Calu3 (cell line): ENCODE measurements around the gene CBLN1. TPM values are rescaled to one million over a fixed set of nuclear protein-coding genes. Genes with fewer than 3 reads are reported as not detected.

Experiments used
- BruUV-seq: library from RNA; stranded (reverse); fragments of 400-500 nt; replicated peaks from 2 replicates; lab custom pipeline; 2021; lab: Mats Ljungman, UMichigan
- CTCF ChIA-PET: fragments of 300-600 bp; sonication (Branson Sonifier 250); formaldehyde crosslinking; loops from one replicate; lab custom pipeline; 2022; ENCODE audit warnings: antibody characterized with exemption; lab: Charles Lee
- DNase-seq: peaks from one replicate; pipeline ENCODE4 v3.0.0; 2022
- H3K27ac Mint-ChIP-seq: one replicate; pipeline ENCODE4 v1.8.0; 2022; ENCODE audit warnings: mixed read lengths; ENCODE audit not compliant: unreplicated experiment
- H3K27me3 Mint-ChIP-seq: one replicate; pipeline ENCODE4 v1.8.0; 2022; ENCODE audit warnings: mixed read lengths; ENCODE audit not compliant: unreplicated experiment
- H3K36me3 Mint-ChIP-seq: one replicate; pipeline ENCODE4 v1.8.0; 2022; ENCODE audit warnings: mild to moderate bottlenecking, moderate library complexity, mixed read lengths; ENCODE audit not compliant: insufficient read depth, unreplicated experiment
- H3K4me1 Mint-ChIP-seq: one replicate; pipeline ENCODE4 v1.8.0; 2022; ENCODE audit warnings: mild to moderate bottlenecking, low read depth, mixed read lengths; ENCODE audit not compliant: unreplicated experiment
- H3K4me3 Mint-ChIP-seq: one replicate; pipeline ENCODE4 v1.8.0; 2022; ENCODE audit warnings: mild to moderate bottlenecking, low read depth, moderate library complexity, mixed read lengths; ENCODE audit not compliant: unreplicated experiment
- H3K9me3 Mint-ChIP-seq: one replicate; pipeline ENCODE4 v1.8.0; 2022; ENCODE audit warnings: low read depth, mixed read lengths; ENCODE audit not compliant: unreplicated experiment
- intact Hi-C: fragments of 100-400 bp; cut with micrococcal nuclease; formaldehyde crosslinking; loops from one replicate; pipeline ENCODE4 v1.10.0; 2022; ENCODE audit not compliant: unreplicated experiment
- total RNA-seq: library from RNA; stranded (reverse); gene quantifications from 2 replicates; pipeline ENCODE4 v1.2.3, GENCODE V29; 2022
- TF ChIP-seq, protein P1 (sequence below): fragments of 200-600 bp; IDR thresholded peaks from one replicate; pipeline ENCODE4 v1.8.0; 2022; ENCODE audit warnings: antibody characterized with exemption; ENCODE audit not compliant: unreplicated experiment

CBLN1 gene
- total RNA-seq, 1 experiment from 2014 or later, result not detected

DNA sequence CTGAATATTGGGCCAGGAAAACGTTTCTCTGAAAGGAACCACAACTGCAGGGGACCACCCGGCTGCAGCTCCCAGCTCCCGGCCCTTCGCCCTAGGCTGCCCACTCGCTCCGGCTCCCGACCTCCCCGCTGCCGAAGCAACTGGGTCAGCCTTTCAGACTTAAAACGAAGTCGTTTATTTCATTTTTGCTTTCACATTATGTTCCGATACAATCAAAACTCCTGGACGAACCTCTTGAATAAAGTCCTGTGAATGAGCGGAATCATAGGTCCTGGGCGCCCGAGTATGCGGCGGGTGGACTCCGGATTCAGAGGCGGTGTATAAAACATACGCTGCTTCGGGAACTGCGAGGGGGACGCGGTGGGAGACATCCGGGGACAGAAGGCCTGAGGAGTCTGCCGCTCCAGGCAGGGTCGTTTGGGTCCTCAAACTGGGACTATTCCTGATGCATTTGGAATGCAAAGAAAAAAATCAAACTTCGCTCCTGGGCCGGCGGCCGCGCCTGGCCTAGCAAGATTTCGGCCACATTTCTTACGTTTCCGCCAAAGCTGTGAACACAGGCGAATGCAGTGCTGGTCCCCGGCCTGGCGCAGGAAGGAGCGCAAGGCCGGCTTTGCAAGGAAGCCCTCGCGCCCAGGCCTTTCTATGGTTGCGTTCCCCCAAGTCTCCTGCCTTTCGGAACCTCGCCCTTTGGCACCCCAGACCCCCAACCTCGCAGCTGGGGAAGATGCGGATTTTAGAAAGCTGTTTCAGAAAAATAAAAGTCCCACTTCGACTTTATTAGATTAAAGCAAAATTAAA lies 3.7 kb downstream of the CBLN1 start:
- Mint-ChIP-seq H3K9me3 (peaks cover 5% of the 10 kb centered on the region), H3K27ac (no peak overlapping the region), H3K27me3 (peaks cover 8% of the 10 kb centered on the region), H3K36me3 (no peaks in the 10 kb centered on the region), H3K4me3 (no peak overlapping the region), H3K4me1 (no peaks in the 10 kb centered on the region)
- CTCF ChIA-PET, result interaction anchor here (1.0 kb wide), 1 partner anchor 13 kb away, joined by 3 read pairs; no protein-coding TSS in a partner anchor
- intact Hi-C loops, result no loop called here
- DNase-seq, result no peak
- TF ChIP-seq, protein P1, sequence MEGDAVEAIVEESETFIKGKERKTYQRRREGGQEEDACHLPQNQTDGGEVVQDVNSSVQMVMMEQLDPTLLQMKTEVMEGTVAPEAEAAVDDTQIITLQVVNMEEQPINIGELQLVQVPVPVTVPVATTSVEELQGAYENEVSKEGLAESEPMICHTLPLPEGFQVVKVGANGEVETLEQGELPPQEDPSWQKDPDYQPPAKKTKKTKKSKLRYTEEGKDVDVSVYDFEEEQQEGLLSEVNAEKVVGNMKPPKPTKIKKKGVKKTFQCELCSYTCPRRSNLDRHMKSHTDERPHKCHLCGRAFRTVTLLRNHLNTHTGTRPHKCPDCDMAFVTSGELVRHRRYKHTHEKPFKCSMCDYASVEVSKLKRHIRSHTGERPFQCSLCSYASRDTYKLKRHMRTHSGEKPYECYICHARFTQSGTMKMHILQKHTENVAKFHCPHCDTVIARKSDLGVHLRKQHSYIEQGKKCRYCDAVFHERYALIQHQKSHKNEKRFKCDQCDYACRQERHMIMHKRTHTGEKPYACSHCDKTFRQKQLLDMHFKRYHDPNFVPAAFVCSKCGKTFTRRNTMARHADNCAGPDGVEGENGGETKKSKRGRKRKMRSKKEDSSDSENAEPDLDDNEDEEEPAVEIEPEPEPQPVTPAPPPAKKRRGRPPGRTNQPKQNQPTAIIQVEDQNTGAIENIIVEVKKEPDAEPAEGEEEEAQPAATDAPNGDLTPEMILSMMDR, result no peak
- BruUV-seq, result no TSS peak

GRCh38 chr16:49277386-49277742 lies 4.3 kb downstream of the CBLN1 start:
- CTCF ChIA-PET, result interaction anchor here (1.0 kb wide), 1 partner anchor 12 kb away, joined by 3 read pairs; no protein-coding TSS in a partner anchor
- no peak overlapping the region for H3K4me3 Mint-ChIP-seq

DNA sequence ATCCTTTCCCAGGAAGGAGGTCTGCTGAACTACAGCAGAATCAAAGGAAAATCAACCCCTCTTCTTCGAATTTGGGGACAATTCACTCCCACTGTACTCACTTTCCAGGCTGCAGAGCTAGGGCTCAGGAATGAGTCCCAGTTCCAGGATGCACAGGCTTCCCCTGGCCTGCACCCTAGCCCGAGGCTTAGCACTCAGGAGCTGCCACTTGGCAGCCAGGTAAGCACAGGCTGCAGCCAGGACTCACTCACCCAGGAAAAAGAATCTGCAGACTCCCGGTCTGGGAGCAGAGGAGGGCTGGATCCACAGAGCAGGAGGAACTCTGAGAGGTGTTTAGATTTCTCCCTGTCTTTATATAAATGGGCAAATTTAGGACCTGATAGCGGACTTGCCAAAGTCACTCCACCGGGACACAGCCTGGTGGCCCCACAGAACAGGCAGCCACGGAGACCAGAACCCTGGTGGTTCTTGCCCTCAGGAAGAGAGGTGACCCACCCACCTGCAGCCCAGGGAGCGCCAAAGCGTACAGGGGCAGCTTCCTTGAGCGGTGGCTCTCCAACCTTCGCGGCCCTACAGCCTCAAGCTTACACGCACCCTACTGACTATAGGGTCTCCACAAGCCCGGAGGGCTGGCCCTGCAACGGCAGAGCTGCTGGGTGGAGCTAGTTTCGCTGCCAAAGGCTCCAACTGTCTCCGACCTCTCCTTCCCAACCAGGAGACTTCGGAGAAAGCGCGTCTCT lies 4.8 kb downstream of the CBLN1 start:
- Mint-ChIP-seq H3K36me3 (no peaks in the 10 kb centered on the region), H3K9me3 (peaks cover 2% of the 10 kb centered on the region), H3K27ac (no peak overlapping the region), H3K4me1 (no peaks in the 10 kb centered on the region), H3K27me3 (no peaks in the 10 kb centered on the region), H3K4me3 (no peak overlapping the region)
- intact Hi-C loops, result no loop called here
- TF ChIP-seq, protein P1, result no peak
- DNase-seq, result no peak
- no TSS peak for BruUV-seq
- CTCF ChIA-PET, result interaction anchor here (1.0 kb wide), 1 partner anchor 12 kb away, joined by 3 read pairs; no protein-coding TSS in a partner anchor

More at GRCh38 chr16:49277386-49277742, 4.3 kb downstream of the CBLN1 start:
- no peak for DNase-seq
- no peak overlapping the region for H3K27ac Mint-ChIP-seq
- H3K4me1 Mint-ChIP-seq, result no peaks in the 10 kb centered on the region
- intact Hi-C loops, result no loop called here
- H3K36me3 Mint-ChIP-seq, result no peaks in the 10 kb centered on the region
- BruUV-seq, result no TSS peak
- H3K9me3 Mint-ChIP-seq, result peaks cover 2% of the 10 kb centered on the region
- peaks cover 2% of the 10 kb centered on the region for H3K27me3 Mint-ChIP-seq
- TF ChIP-seq, protein P1, result no peak

DNA sequence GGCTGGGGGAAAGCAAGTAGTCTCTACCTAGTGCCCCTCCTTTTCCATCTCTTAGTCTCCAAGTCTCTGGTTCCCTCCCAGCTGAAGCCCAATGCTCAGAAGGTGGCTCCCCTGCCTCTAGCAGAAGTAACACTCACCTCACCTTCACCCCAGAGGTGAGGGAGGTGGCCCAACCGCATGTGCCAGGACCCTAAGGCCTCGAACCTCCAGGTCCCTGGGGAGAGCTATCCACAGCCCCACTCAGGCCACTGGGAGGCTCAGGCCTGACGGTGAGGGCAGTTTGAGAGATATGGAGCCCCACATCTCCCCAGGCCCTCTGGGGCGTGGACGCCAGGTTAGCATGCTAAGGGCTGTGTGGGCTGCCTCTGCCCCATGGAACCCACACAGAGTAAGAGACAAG lies 5.8 kb downstream of the CBLN1 start:
- intact Hi-C loops, result no loop called here
- no TSS peak for BruUV-seq
- peaks cover 2% of the 10 kb centered on the region for H3K9me3 Mint-ChIP-seq
- TF ChIP-seq, protein P1, result no peak
- CTCF ChIA-PET, result no interaction called here
- H3K27me3 Mint-ChIP-seq, result no peaks in the 10 kb centered on the region
- H3K36me3 Mint-ChIP-seq, result no peaks in the 10 kb centered on the region
- no peak overlapping the region for H3K27ac Mint-ChIP-seq
- no peaks in the 10 kb centered on the region for H3K4me1 Mint-ChIP-seq
- H3K4me3 Mint-ChIP-seq, result no peak overlapping the region
- no peak for DNase-seq
